HepG2 (cell line): ENCODE data around the gene RGCC.

Experiments
- ATF3 ChIP-seq: sonication (generic); formaldehyde crosslinking; IDR thresholded peaks from 2 replicates; pipeline ENCODE4 v1.4.0; 2020; ENCODE audit warnings: missing genetic modification reagents
- CBFB ChIP-seq: sonication (generic); formaldehyde crosslinking; IDR thresholded peaks from 2 replicates; pipeline ENCODE4 v1.4.0; 2020; ENCODE audit warnings: missing genetic modification reagents
- FOSL1 ChIP-seq: sonication (generic); formaldehyde crosslinking; IDR thresholded peaks from 2 replicates; pipeline ENCODE4 v1.9.0; 2021; ENCODE audit warnings: missing genetic modification reagents, borderline replicate concordance
- KAT7 ChIP-seq: IDR thresholded peaks from 2 replicates; pipeline ENCODE4 v1.6.1; 2018; ENCODE audit warnings: borderline replicate concordance, missing compliant biosample characterization
- KMT2B ChIP-seq: IDR thresholded peaks from 2 replicates; pipeline ENCODE4 v1.6.1; 2016; ENCODE audit warnings: missing genetic modification reagents, missing compliant biosample characterization
- RXRA ChIP-seq: sonication (generic); formaldehyde crosslinking; IDR thresholded peaks from 2 replicates; pipeline ENCODE4 v1.5.1; 2020; ENCODE audit warnings: missing genetic modification reagents
- SMARCE1 ChIP-seq: fragments of 450-650 bp; IDR thresholded peaks from 2 replicates; pipeline ENCODE4 v1.6.1; 2017; ENCODE audit warnings: borderline replicate concordance
- STAT5B ChIP-seq: sonication (generic); formaldehyde crosslinking; IDR thresholded peaks from 2 replicates; pipeline ENCODE4 v1.4.0; 2020; ENCODE audit warnings: missing genetic modification reagents
- YY1 ChIP-seq: IDR thresholded peaks from 2 replicates; pipeline ENCODE4 v1.6.1; 2011; ENCODE audit warnings: low read length, low read depth, moderate library complexity, mild to moderate bottlenecking; ENCODE audit not compliant: insufficient read depth, insufficient replicate concordance
- ZSCAN12 ChIP-seq: sonication (generic); formaldehyde crosslinking; IDR thresholded peaks from 2 replicates; pipeline ENCODE4 v1.9.0; 2021; ENCODE audit warnings: mild to moderate bottlenecking, missing genetic modification reagents
- TF ChIP-seq, protein P1 (sequence below): sonication (generic); formaldehyde crosslinking; IDR thresholded peaks from 2 replicates; pipeline ENCODE4 v1.5.0; 2020; ENCODE audit warnings: mild to moderate bottlenecking, missing genetic modification reagents, moderate library complexity

- TF ChIP-seq FOSL1 (CRISPR knock-in tag) (no peak), KMT2B (CRISPR knock-in tag) (no peak), KAT7 (CRISPR knock-in tag) (no peak), YY1 (no peak), ATF3 (no peak), STAT5B (CRISPR knock-in tag) (no peak), CBFB (no peak), SMARCE1 (no peak), ZSCAN12 (CRISPR knock-in tag) (no peak), RXRA (CRISPR knock-in tag) (no peak)
- TF ChIP-seq, protein P1, sequence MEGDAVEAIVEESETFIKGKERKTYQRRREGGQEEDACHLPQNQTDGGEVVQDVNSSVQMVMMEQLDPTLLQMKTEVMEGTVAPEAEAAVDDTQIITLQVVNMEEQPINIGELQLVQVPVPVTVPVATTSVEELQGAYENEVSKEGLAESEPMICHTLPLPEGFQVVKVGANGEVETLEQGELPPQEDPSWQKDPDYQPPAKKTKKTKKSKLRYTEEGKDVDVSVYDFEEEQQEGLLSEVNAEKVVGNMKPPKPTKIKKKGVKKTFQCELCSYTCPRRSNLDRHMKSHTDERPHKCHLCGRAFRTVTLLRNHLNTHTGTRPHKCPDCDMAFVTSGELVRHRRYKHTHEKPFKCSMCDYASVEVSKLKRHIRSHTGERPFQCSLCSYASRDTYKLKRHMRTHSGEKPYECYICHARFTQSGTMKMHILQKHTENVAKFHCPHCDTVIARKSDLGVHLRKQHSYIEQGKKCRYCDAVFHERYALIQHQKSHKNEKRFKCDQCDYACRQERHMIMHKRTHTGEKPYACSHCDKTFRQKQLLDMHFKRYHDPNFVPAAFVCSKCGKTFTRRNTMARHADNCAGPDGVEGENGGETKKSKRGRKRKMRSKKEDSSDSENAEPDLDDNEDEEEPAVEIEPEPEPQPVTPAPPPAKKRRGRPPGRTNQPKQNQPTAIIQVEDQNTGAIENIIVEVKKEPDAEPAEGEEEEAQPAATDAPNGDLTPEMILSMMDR (CRISPR knock-in tag), result no peak
Observed at GRCh38 chr13:41409611-41410010, 47.7 kb upstream of the RGCC start.
